Measurements from ENCODE around the gene TMEM235. TPM values are rescaled to one million over a fixed set of nuclear protein-coding genes. Genes with fewer than 3 reads are reported as not detected.
A peak's percentile ranks its signal among the peaks of the same experiment; 100 is the strongest.

The TMEM235 gene
- polyA plus RNA-seq, 4 donors, result not detected

DNA sequence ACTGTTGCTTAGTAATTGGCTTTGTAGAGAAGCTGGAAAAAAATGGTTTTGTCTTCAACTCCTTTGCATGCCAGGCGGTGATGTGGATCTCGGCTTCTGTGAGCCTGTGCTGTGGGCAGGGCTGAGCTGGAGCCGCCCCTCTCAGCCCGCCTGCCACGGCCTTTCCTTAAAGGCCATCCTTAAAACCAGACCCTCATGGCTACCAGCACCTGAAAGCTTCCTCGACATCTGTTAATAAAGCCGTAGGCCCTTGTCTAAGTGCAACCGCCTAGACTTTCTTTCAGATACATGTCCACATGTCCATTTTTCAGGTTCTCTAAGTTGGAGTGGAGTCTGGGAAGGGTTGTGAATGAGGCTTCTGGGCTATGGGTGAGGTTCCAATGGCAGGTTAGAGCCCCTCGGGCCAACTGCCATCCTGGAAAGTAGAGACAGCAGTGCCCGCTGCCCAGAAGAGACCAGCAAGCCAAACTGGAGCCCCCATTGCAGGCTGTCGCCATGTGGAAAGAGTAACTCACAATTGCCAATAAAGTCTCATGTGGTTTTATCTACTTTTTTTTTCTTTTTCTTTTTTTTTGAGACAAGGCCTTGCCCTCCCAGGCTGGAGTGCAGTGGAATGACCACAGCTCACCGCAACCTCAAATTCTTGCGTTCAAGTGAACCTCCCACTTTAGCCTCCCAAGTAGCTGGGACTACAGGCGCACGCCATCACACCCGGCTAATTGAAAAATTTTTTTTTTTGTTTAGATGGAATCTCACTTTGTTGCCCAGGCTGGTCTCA lies 6.2 kb upstream of the TMEM235 start:
- no peaks in the 10 kb centered on the region for H3K4me1 ChIP-seq (ENCODE audit: control insufficient read depth in 3 of 3, insufficient read depth in 2 of 3, low read depth in 1 of 3, low read length in 2 of 3)
- peaks cover 0 to 11% (median 1%) of the 10 kb centered on the region in 3 donors for H3K27me3 ChIP-seq (ENCODE audit: control insufficient read depth in 3 of 3, insufficient read depth in 3 of 3, low read length in 3 of 3)
- no peak overlapping the region for H3K4me3 ChIP-seq (ENCODE audit: low read depth in 1 of 3, low read length in 3 of 3)
- no peak overlapping the region for H3K27ac ChIP-seq (ENCODE audit: low read depth in 1 of 3, low read length in 2 of 3)
- H3K36me3 ChIP-seq (ENCODE audit: control insufficient read depth in 3 of 3, insufficient read depth in 2 of 3, low read depth in 1 of 3, low read length in 3 of 3), result peaks cover 0 to 34% (median 0%) of the 10 kb centered on the region in 3 donors
- no peaks in the 10 kb centered on the region for H3K9me3 ChIP-seq (ENCODE audit: control insufficient read depth in 2 of 2, insufficient read depth in 1 of 2, low read depth in 1 of 2, low read length in 1 of 2)
- FAIRE-seq (no peak), DNase-seq (no peak)
- WGBS, 3 donors, result 94 to 97% (median 95%) methylated on average over 16 of the region's 16 CpGs

- peaks cover 0 to 20% (median 10%) of the 10 kb centered on the region in 3 donors for H3K27me3 ChIP-seq (ENCODE audit: control insufficient read depth in 3 of 3, insufficient read depth in 3 of 3, low read length in 3 of 3)
Observed at GRCh38 chr17:78226055-78226758, 5.2 kb upstream of the TMEM235 start.

DNA sequence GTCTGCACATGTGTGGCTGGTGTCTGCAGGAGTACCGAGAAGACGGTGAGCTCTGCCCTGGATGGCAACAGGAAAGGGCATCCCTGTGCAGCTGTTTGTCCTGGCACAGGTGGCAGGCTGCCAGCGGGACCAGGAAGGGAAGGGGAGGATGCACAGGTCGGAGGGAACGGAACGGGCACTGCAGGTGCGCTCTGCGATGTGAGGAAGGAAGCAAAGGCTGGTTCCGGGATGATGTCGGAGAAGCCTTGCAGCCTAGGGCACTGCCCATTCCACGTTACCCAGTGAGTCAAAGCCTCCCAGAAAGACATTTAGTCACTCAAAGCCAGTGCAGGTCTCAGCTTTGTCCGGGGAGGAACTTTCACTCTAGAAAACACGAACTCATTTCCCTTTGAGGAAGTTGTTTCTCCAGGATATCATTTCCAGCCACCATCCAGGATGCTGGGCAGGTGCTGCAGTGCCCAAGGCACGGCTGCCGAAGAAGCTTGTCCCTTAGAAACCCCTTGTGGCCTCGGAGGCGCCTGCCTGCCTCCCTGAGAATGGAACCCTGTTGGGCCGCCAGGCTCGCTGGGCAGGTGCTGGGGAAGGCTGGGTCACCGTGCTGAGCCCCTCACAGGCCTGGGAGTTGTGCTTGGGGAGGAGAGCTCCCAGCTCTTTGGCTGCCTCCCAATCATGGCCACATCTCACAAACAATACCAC lies 4.5 kb upstream of the TMEM235 start:
- peaks cover 0 to 23% (median 0%) of the 10 kb centered on the region in 3 donors for H3K36me3 ChIP-seq (ENCODE audit: control insufficient read depth in 3 of 3, insufficient read depth in 2 of 3, low read depth in 1 of 3, low read length in 3 of 3)
- H3K27ac ChIP-seq (ENCODE audit: low read depth in 1 of 3, low read length in 2 of 3), result no peak overlapping the region
- H3K4me3 ChIP-seq (ENCODE audit: low read depth in 1 of 3, low read length in 3 of 3), result no peak overlapping the region
- peaks cover 0 to 26% (median 14%) of the 10 kb centered on the region in 3 donors for H3K27me3 ChIP-seq (ENCODE audit: control insufficient read depth in 3 of 3, insufficient read depth in 3 of 3, low read length in 3 of 3)
- WGBS, 3 donors, result 19 to 53% (median 40%) methylated on average over 20 of the region's 20 CpGs
- peak in 1 of 2 donors; percentile 28 for DNase-seq
- H3K9me3 ChIP-seq (ENCODE audit: control insufficient read depth in 2 of 2, insufficient read depth in 1 of 2, low read depth in 1 of 2, low read length in 1 of 2), result no peaks in the 10 kb centered on the region
- FAIRE-seq, result no peak
- peaks cover 0 to 4% (median 0%) of the 10 kb centered on the region in 3 donors for H3K4me1 ChIP-seq (ENCODE audit: control insufficient read depth in 3 of 3, insufficient read depth in 2 of 3, low read depth in 1 of 3, low read length in 2 of 3)

More at GRCh38 chr17:78226055-78226758, 5.2 kb upstream of the TMEM235 start:
- H3K9me3 ChIP-seq (ENCODE audit: control insufficient read depth in 2 of 2, insufficient read depth in 1 of 2, low read depth in 1 of 2, low read length in 1 of 2), result no peaks in the 10 kb centered on the region
- FAIRE-seq (no peak), DNase-seq (no peak)
- peaks cover 0 to 28% (median 0%) of the 10 kb centered on the region in 3 donors for H3K36me3 ChIP-seq (ENCODE audit: control insufficient read depth in 3 of 3, insufficient read depth in 2 of 3, low read depth in 1 of 3, low read length in 3 of 3)
- no peak overlapping the region for H3K27ac ChIP-seq (ENCODE audit: low read depth in 1 of 3, low read length in 2 of 3)
- H3K4me1 ChIP-seq (ENCODE audit: control insufficient read depth in 3 of 3, insufficient read depth in 2 of 3, low read depth in 1 of 3, low read length in 2 of 3), result no peaks in the 10 kb centered on the region
- H3K4me3 ChIP-seq (ENCODE audit: low read depth in 1 of 3, low read length in 3 of 3), result no peak overlapping the region
- 68 to 80% (median 76%) methylated on average over 12 of the region's 12 CpGs for WGBS, 3 donors

DNA sequence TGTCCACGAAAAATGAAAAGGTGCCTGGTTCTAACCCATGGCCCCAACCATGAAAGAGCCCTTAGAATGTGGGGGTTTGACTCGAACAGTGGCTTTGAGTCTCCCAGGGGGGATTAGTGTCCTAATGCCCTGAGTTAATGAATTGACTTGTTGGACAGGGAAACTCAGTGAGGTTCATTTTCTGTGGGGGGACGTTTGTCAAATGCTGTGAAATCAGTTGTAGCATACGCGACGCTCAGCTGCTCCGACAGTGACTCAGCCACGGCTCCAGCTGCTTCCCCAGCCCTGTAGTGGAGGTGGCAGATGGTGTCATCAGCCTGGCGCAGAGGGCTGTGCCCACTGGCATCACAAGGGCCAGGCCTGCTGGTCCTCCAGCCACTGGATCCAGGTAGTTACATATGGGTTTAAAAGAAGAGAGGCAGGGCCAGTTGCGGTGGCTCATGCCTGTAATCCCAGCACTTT lies 3.9 kb upstream of the TMEM235 start:
- Histone ChIP-seq H3K4me3 (ENCODE audit: low read depth in 1 of 3, low read length in 3 of 3) (no peak overlapping the region), H3K27me3 (ENCODE audit: control insufficient read depth in 3 of 3, insufficient read depth in 3 of 3, low read length in 3 of 3) (peaks cover 2 to 32% (median 19%) of the 10 kb centered on the region in 3 donors), H3K27ac (ENCODE audit: low read depth in 1 of 3, low read length in 2 of 3) (no peak overlapping the region), H3K9me3 (ENCODE audit: control insufficient read depth in 2 of 2, insufficient read depth in 1 of 2, low read depth in 1 of 2, low read length in 1 of 2) (no peaks in the 10 kb centered on the region), H3K4me1 (ENCODE audit: control insufficient read depth in 3 of 3, insufficient read depth in 2 of 3, low read depth in 1 of 3, low read length in 2 of 3) (peaks cover 0 to 4% (median 0%) of the 10 kb centered on the region in 3 donors), H3K36me3 (ENCODE audit: control insufficient read depth in 3 of 3, insufficient read depth in 2 of 3, low read depth in 1 of 3, low read length in 3 of 3) (peaks cover 0 to 23% (median 0%) of the 10 kb centered on the region in 3 donors)
- FAIRE-seq (no peak), DNase-seq (no peak)
- 71 to 89% (median 76%) methylated on average over 10 of the region's 10 CpGs for WGBS, 3 donors

DNA sequence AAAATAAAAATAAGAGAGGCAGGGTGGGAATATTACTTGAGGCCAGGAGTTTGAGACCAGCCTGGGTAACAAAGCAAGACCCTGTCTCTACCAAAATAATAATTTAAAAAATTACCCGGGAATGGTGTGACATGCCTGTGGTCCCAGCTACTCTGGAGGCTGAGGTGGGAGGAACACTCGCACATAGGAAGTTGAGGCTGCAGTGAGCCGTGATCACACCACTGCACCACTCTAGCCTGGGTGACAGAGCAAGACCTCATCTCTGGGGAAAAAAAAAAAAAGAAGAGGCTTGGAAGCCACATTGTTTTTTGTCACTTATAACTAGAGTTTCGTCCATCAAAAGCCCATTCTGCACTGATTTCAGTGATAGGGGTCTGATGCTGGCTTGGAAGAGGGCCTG lies 3.3 kb upstream of the TMEM235 start:
- 77 to 88% (median 82%) methylated on average over 4 of the region's 4 CpGs for WGBS, 3 donors
- peaks cover 0 to 18% (median 0%) of the 10 kb centered on the region in 3 donors for H3K36me3 ChIP-seq (ENCODE audit: control insufficient read depth in 3 of 3, insufficient read depth in 2 of 3, low read depth in 1 of 3, low read length in 3 of 3)
- FAIRE-seq, result no peak
- no peak for DNase-seq
- H3K4me1 ChIP-seq (ENCODE audit: control insufficient read depth in 3 of 3, insufficient read depth in 2 of 3, low read depth in 1 of 3, low read length in 2 of 3), result peaks cover 0 to 4% (median 0%) of the 10 kb centered on the region in 3 donors
- no peak overlapping the region for H3K4me3 ChIP-seq (ENCODE audit: low read depth in 1 of 3, low read length in 3 of 3)
- H3K9me3 ChIP-seq (ENCODE audit: control insufficient read depth in 2 of 2, insufficient read depth in 1 of 2, low read depth in 1 of 2, low read length in 1 of 2), result no peaks in the 10 kb centered on the region
- H3K27me3 ChIP-seq (ENCODE audit: control insufficient read depth in 3 of 3, insufficient read depth in 3 of 3, low read length in 3 of 3), result peaks cover 2 to 38% (median 24%) of the 10 kb centered on the region in 3 donors
- H3K27ac ChIP-seq (ENCODE audit: low read depth in 1 of 3, low read length in 2 of 3), result no peak overlapping the region

DNA sequence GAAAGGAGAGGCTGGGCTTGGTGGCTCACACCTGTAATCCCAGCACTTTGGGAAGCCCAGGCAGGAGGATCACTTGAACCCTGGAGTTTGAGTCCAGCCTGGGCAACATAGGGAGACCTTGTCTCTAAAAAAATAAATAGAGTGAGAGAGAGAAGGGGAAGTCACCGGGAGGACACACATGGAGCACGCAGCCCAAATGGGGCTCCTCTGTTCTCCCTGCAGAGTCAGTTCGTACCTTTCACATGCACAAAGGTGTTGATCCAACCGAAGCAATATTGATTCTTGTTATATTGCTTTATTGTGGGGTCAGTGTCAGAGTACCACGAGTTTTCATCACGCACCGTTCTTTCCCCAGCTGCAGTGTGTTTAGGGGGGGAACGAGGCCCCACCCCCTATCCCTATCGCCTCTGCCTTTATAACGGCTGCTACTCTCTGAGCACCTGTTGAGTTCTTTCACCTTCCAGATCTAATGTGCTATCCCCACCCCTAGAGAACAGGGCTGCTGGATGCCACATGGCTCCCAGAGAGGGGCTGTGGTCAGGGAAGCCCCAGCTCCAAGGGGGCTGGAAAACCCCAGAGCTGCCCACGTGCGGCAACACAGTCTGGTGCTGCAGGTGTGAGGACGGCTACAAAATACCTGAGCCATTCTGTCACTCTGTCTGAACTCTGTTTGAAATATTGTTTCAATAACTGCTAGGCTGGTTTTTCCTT lies 1.0 kb upstream of the TMEM235 start:
- H3K27me3 ChIP-seq (ENCODE audit: control insufficient read depth in 3 of 3, insufficient read depth in 3 of 3, low read length in 3 of 3), result peaks cover 2 to 42% (median 24%) of the 10 kb centered on the region in 3 donors
- WGBS, 3 donors, result 8 to 45% (median 16%) methylated on average over 13 of the region's 13 CpGs
- H3K36me3 ChIP-seq (ENCODE audit: control insufficient read depth in 3 of 3, insufficient read depth in 2 of 3, low read depth in 1 of 3, low read length in 3 of 3), result no peaks in the 10 kb centered on the region
- no peak overlapping the region for H3K4me3 ChIP-seq (ENCODE audit: low read depth in 1 of 3, low read length in 3 of 3)
- DNase-seq, result no peak
- H3K4me1 ChIP-seq (ENCODE audit: control insufficient read depth in 3 of 3, insufficient read depth in 2 of 3, low read depth in 1 of 3, low read length in 2 of 3), result peaks cover 0 to 4% (median 0%) of the 10 kb centered on the region in 3 donors
- no peak overlapping the region for H3K27ac ChIP-seq (ENCODE audit: low read depth in 1 of 3, low read length in 2 of 3)
- FAIRE-seq, result no peak
- H3K9me3 ChIP-seq (ENCODE audit: control insufficient read depth in 2 of 2, insufficient read depth in 1 of 2, low read depth in 1 of 2, low read length in 1 of 2), result no peaks in the 10 kb centered on the region

GRCh38 chr17:78231991-78232858 lies 794 bp downstream of the TMEM235 start:
- H3K4me1 ChIP-seq (ENCODE audit: control insufficient read depth in 3 of 3, insufficient read depth in 2 of 3, low read depth in 1 of 3, low read length in 2 of 3), result peaks cover 0 to 4% (median 0%) of the 10 kb centered on the region in 3 donors
- DNase-seq (no peak), FAIRE-seq (no peak)
- H3K4me3 ChIP-seq (ENCODE audit: low read depth in 1 of 3, low read length in 3 of 3), result no peak overlapping the region
- 12 to 22% (median 17%) methylated on average over 27 to 55 of the region's 55 CpGs for WGBS, 3 donors
- H3K36me3 ChIP-seq (ENCODE audit: control insufficient read depth in 3 of 3, insufficient read depth in 2 of 3, low read depth in 1 of 3, low read length in 3 of 3), result no peaks in the 10 kb centered on the region
- no peak overlapping the region for H3K27ac ChIP-seq (ENCODE audit: low read depth in 1 of 3, low read length in 2 of 3)
- H3K27me3 ChIP-seq (ENCODE audit: control insufficient read depth in 3 of 3, insufficient read depth in 3 of 3, low read length in 3 of 3), result peaks cover 2 to 42% (median 24%) of the 10 kb centered on the region in 3 donors
- no peaks in the 10 kb centered on the region for H3K9me3 ChIP-seq (ENCODE audit: control insufficient read depth in 2 of 2, insufficient read depth in 1 of 2, low read depth in 1 of 2, low read length in 1 of 2)

Data from small intestine (tissue), 7 donors.